ENCODE data around the gene GNAS.

DNA sequence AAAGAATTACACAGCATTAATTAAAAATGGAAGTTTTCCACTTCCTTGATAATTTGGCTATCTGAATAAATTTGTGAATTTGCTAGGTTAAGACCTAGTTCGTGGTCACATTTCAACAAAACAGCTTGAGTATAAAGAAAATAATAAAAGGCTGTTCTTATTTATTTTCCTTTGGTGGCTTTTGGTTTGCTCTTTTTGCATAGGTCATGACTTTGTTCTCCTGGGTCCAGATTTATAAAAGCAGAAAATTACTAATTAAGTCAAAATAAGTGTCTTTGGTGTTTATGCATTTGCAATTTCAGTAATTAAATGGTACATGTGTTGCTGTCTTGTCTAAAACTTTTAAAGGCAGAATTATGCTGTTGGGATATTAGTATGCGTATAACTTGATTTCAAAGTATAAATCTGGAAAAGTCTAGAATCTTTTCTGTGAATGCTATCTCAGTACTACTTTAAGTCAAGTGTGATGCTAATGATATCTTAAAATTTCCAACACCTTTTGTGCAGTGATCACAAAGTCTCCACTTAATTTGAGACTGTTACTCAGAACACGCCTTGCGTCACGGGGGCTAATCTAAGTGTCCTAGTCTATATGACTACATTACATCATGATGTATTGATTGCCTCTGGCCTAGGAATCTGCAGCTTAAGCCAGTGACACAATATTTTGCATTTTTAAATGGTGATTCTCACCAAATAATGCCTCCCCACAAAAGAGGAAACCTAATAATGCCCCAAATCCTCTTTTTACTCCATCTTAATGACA is 41.0 kb downstream of the GNAS start:
- TF ChIP-seq CTCF (conservative IDR thresholded peaks at IDR 0.05; ENCODE audit: low read length): no peak
- TF ChIP-seq EZH2phosphoT487 (IDR thresholded peaks at IDR 0.05; ENCODE audit: borderline replicate concordance): no peak
